Liver (tissue), 3 donors: Measurements from ENCODE around the gene USH1G.

Source experiments
- EGR1 ChIP-seq, 2 donors: IDR thresholded peaks; 2 replicates each; pipeline ENCODE4 v1.6.1; 2016 to 2018; ENCODE audit warnings: antibody characterized with exemption in 2 of 2, low read depth in 2 of 2
- TF ChIP-seq, protein P1 (sequence below): fragments of 150-350 bp; IDR thresholded peaks from 2 replicates; pipeline ENCODE4 v1.5.1; 2017; ENCODE audit warnings: improper control_type of control experiment, low read depth, low read length; ENCODE audit not compliant: missing input control
- TF ChIP-seq, protein P2 (sequence below): IDR thresholded peaks from 2 replicates; pipeline ENCODE4 v1.6.1; 2016; ENCODE audit warnings: antibody characterized with exemption
- donor health status: healthy.
- donor health status: healthy.

DNA sequence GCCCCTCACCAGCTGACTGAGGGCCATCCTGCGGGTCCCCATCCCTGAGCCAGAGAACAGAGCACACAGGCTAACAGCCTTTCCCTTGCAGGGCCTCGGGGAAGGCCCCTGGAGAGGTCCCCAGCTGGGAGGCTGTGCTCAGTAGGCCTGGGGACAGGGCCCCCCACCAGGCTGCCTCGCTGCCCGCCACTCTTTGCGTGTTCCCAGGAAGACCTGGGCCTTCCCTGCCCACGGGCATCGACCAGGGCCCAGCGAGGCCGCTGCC, 48.7 kb upstream of the USH1G start:
- no peak for TF ChIP-seq EGR1 (IDR thresholded peaks at IDR 0.05; ENCODE audit: low read depth in 2 of 2)
- TF ChIP-seq, protein P1, sequence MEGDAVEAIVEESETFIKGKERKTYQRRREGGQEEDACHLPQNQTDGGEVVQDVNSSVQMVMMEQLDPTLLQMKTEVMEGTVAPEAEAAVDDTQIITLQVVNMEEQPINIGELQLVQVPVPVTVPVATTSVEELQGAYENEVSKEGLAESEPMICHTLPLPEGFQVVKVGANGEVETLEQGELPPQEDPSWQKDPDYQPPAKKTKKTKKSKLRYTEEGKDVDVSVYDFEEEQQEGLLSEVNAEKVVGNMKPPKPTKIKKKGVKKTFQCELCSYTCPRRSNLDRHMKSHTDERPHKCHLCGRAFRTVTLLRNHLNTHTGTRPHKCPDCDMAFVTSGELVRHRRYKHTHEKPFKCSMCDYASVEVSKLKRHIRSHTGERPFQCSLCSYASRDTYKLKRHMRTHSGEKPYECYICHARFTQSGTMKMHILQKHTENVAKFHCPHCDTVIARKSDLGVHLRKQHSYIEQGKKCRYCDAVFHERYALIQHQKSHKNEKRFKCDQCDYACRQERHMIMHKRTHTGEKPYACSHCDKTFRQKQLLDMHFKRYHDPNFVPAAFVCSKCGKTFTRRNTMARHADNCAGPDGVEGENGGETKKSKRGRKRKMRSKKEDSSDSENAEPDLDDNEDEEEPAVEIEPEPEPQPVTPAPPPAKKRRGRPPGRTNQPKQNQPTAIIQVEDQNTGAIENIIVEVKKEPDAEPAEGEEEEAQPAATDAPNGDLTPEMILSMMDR = no peak
- TF ChIP-seq, protein P2, sequence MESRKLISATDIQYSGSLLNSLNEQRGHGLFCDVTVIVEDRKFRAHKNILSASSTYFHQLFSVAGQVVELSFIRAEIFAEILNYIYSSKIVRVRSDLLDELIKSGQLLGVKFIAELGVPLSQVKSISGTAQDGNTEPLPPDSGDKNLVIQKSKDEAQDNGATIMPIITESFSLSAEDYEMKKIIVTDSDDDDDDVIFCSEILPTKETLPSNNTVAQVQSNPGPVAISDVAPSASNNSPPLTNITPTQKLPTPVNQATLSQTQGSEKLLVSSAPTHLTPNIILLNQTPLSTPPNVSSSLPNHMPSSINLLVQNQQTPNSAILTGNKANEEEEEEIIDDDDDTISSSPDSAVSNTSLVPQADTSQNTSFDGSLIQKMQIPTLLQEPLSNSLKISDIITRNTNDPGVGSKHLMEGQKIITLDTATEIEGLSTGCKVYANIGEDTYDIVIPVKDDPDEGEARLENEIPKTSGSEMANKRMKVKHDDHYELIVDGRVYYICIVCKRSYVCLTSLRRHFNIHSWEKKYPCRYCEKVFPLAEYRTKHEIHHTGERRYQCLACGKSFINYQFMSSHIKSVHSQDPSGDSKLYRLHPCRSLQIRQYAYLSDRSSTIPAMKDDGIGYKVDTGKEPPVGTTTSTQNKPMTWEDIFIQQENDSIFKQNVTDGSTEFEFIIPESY = no peak
